Left colon (tissue), 2 donors: ENCODE data around the gene ARL15. TPM values are rescaled to one million over a fixed set of nuclear protein-coding genes. Genes with fewer than 3 reads are reported as not detected.

Experiments
- ATAC-seq: fragments of 200-7000 bp; cut with Tn5 transposase; one replicate; pipeline ENCODE4 v1.9.1; 2020; ENCODE audit warnings: mild to moderate bottlenecking, moderate library complexity
- DNase-seq, 2 donors: peaks; one replicate each; pipeline ENCODE4 v3.0.0-alpha.2; 2020
- intact Hi-C, 2 donors: fragments of 100-400 bp; cut with DNase I in 1 of 2; cut with micrococcal nuclease in 1 of 2; formaldehyde crosslinking; loops; one replicate each; pipeline versions ENCODE4 v1.11.2 to v1.14.0; 2022; cut with DNase I, micrococcal nuclease
- total RNA-seq, 2 donors: library from RNA; stranded (reverse); fragmentation: NEBNext Ultra II Directional; extraction: Animal tissue kit (Norgen Biotek cat#: 25700); gene quantifications; one replicate each; pipeline ENCODE4 v1.2.1, GENCODE V29; 2021
- donor health status: DM: no; HTN: no; CAD: no.
- donor health status: DM: yes; HTN: yes; CAD: no.

Gene ARL15
- total RNA-seq, 2 donors from 2014 or later: 25.2 to 27.2 TPM

GRCh38 chr5:53917826-53918225, 392.5 kb downstream of the ARL15 start:
- intact Hi-C loops: no loop called here
- ATAC-seq (no peak), DNase-seq (no peak)

GRCh38 chr5:53917095-53917494, 393.3 kb downstream of the ARL15 start:
- ATAC-seq (no peak), DNase-seq (no peak)
- intact Hi-C loops: no loop called here

- intact Hi-C loops: no loop called here
- DNase-seq: no peak
- ATAC-seq: no peak
Observed at GRCh38 chr5:53915120-53915519, 395.3 kb downstream of the ARL15 start.

GRCh38 chr5:53913941-53914340, 396.4 kb downstream of the ARL15 start:
- DNase-seq (no peak), ATAC-seq (no peak)
- intact Hi-C loops: no loop called here

GRCh38 chr5:53908757-53909156, 401.6 kb downstream of the ARL15 start:
- no peak for DNase-seq
- intact Hi-C loops: no loop called here
- no peak for ATAC-seq

- intact Hi-C loops: no loop called here
- ATAC-seq (no peak), DNase-seq (no peak)
Observed at GRCh38 chr5:53907827-53908226, 402.5 kb downstream of the ARL15 start.

GRCh38 chr5:53906736-53907135, 403.6 kb downstream of the ARL15 start:
- DNase-seq (no peak), ATAC-seq (no peak)
- intact Hi-C loops: no loop called here

GRCh38 chr5:53902296-53902907, 408.0 kb downstream of the ARL15 start:
- intact Hi-C loops: no loop called here
- DNase-seq (no peak), ATAC-seq (no peak)

- ATAC-seq: no peak
- intact Hi-C loops: no loop called here
- DNase-seq: no peak
Observed at GRCh38 chr5:53900677-53901076, 409.7 kb downstream of the ARL15 start.

- DNase-seq: no peak
- intact Hi-C loops: no loop called here
- no peak for ATAC-seq
Observed at GRCh38 chr5:53895091-53895683, 415.2 kb downstream of the ARL15 start.

GRCh38 chr5:53893626-53894025, 416.7 kb downstream of the ARL15 start:
- intact Hi-C loops: no loop called here
- no peak for ATAC-seq
- no peak for DNase-seq

GRCh38 chr5:53892224-53892623, 418.1 kb downstream of the ARL15 start:
- DNase-seq (no peak), ATAC-seq (no peak)
- intact Hi-C loops: no loop called here

- intact Hi-C loops: no loop called here
- no peak for ATAC-seq
- DNase-seq: no peak
Observed at GRCh38 chr5:53891159-53891558, 419.2 kb downstream of the ARL15 start.

GRCh38 chr5:53890490-53890889, 419.9 kb downstream of the ARL15 start:
- ATAC-seq: no peak
- intact Hi-C loops: no loop called here
- no peak for DNase-seq

GRCh38 chr5:53884844-53885243, 425.5 kb downstream of the ARL15 start:
- intact Hi-C loops: no loop called here
- no peak for DNase-seq
- no peak for ATAC-seq

- DNase-seq: no peak
- ATAC-seq: no peak
- intact Hi-C loops: no loop called here
Observed at GRCh38 chr5:53884417-53884816, 426.0 kb downstream of the ARL15 start.

- ATAC-seq: no peak
- no peak for DNase-seq
- intact Hi-C loops: no loop called here
Observed at GRCh38 chr5:53882676-53883031, 427.7 kb downstream of the ARL15 start.

- intact Hi-C loops: no loop called here
- DNase-seq (no peak), ATAC-seq (no peak)
Observed at GRCh38 chr5:53882006-53882675, 428.2 kb downstream of the ARL15 start.

- ATAC-seq: no peak
- no peak for DNase-seq
- intact Hi-C loops: no loop called here
Observed at GRCh38 chr5:53879708-53880323, 430.6 kb downstream of the ARL15 start.

- DNase-seq (no peak), ATAC-seq (no peak)
- intact Hi-C loops: no loop called here
Observed at GRCh38 chr5:53878015-53878414, 432.4 kb downstream of the ARL15 start.
